Common myeloid progenitor, CD34-positive (primary cell): ENCODE data around the gene SECISBP2L. TPM values are rescaled to one million over a fixed set of nuclear protein-coding genes. Genes with fewer than 3 reads are reported as not detected.
A peak's percentile ranks its signal among the peaks of the same experiment; 100 is the strongest.

ENCODE experiments used
- CTCF ChIA-PET: fragments of 350-600 bp; sonication (Branson Sonifier 250); formaldehyde crosslinking; loops from one replicate; lab custom pipeline; 2021; ENCODE audit warnings: antibody characterized with exemption; lab: Charles Lee
- POLR2A ChIA-PET: fragments of 350-600 bp; sonication (Branson Sonifier 250); formaldehyde crosslinking; loops from one replicate; lab custom pipeline; 2021; ENCODE audit warnings: antibody characterized with exemption; lab: Charles Lee
- DNase-seq, 3 donors: peaks; one replicate each; pipeline versions ENCODE4 v3.0.0 to v3.0.0-alpha.2; 2013
- H3K27ac ChIP-seq, 2 experiments: 1 replicate in 1 of 2; 2 replicates in 1 of 2; pipeline ENCODE4 v1.7.0; 2013; ENCODE audit warnings: inconsistent platforms in 2 of 2, low read length in 2 of 2, mild to moderate bottlenecking in 2 of 2, low read depth in 1 of 2, moderate library complexity in 1 of 2; ENCODE audit not compliant: severe bottlenecking in 2 of 2, insufficient read depth in 1 of 2, poor library complexity in 1 of 2
- H3K27me3 ChIP-seq, 5 experiments: replicated peaks in 2 of 5; 1 replicate in 3 of 5; 2 replicates in 2 of 5; pipeline versions ENCODE4 v1.6.1 to v1.7.0; 2013; ENCODE audit warnings: low read length in 4 of 5, mild to moderate bottlenecking in 2 of 5, moderate library complexity in 2 of 5, inconsistent platforms in 1 of 5; ENCODE audit not compliant: insufficient read depth in 5 of 5, control insufficient read depth in 4 of 5
- H3K36me3 ChIP-seq, 4 experiments: 1 replicate in 2 of 4; 2 replicates in 2 of 4; pipeline versions ENCODE4 v1.6.1 to v1.7.0; 2013; ENCODE audit warnings: low read length in 3 of 4, control low read depth in 1 of 4, mild to moderate bottlenecking in 1 of 4; ENCODE audit not compliant: control insufficient read depth in 4 of 4, insufficient read depth in 4 of 4
- H3K4me1 ChIP-seq, 4 experiments: 1 replicate in 3 of 4; 2 replicates in 1 of 4; pipeline versions ENCODE4 v1.6.1 to v1.7.1; 2013; ENCODE audit warnings: low read length in 3 of 4, mild to moderate bottlenecking in 3 of 4, control low read depth in 1 of 4, inconsistent platforms in 1 of 4, moderate library complexity in 1 of 4; ENCODE audit not compliant: control insufficient read depth in 4 of 4, insufficient read depth in 4 of 4; ENCODE audit errors: control extremely low read depth in 1 of 4
- H3K4me3 ChIP-seq, 7 experiments: 1 replicate in 4 of 7; 2 replicates in 3 of 7; pipeline versions ENCODE4 v1.5.1 to v1.7.0; 2013; ENCODE audit warnings: mild to moderate bottlenecking in 7 of 7, low read length in 6 of 7, moderate library complexity in 6 of 7, inconsistent platforms in 2 of 7, low read depth in 2 of 7, control low read depth in 1 of 7; ENCODE audit not compliant: insufficient read depth in 4 of 7, control insufficient read depth in 1 of 7; ENCODE audit errors: extremely low read depth in 1 of 7
- H3K9me3 ChIP-seq, 5 experiments: 1 replicate in 4 of 5; 2 replicates in 1 of 5; pipeline versions ENCODE4 v1.6.1 to v1.7.1; 2013; ENCODE audit warnings: low read length in 4 of 5, mild to moderate bottlenecking in 2 of 5, inconsistent platforms in 1 of 5, low read depth in 1 of 5, moderate library complexity in 1 of 5; ENCODE audit not compliant: control insufficient read depth in 4 of 5, insufficient read depth in 2 of 5; ENCODE audit errors: control extremely low read depth in 1 of 5
- WGBS: methylation state at CpG from one replicate; pipeline ENCODE4 v1.1.5; 2013; ENCODE audit not compliant: insufficient coverage; 5-methylcytosine and 5-hydroxymethylcytosine counted together
- polyA plus RNA-seq: library from polyadenylated mRNA; unstranded; fragments of 120-200 nt; gene quantifications from one replicate; pipeline ENCODE4 v1.2.1, GENCODE V29; 2013

Gene SECISBP2L, protein sequence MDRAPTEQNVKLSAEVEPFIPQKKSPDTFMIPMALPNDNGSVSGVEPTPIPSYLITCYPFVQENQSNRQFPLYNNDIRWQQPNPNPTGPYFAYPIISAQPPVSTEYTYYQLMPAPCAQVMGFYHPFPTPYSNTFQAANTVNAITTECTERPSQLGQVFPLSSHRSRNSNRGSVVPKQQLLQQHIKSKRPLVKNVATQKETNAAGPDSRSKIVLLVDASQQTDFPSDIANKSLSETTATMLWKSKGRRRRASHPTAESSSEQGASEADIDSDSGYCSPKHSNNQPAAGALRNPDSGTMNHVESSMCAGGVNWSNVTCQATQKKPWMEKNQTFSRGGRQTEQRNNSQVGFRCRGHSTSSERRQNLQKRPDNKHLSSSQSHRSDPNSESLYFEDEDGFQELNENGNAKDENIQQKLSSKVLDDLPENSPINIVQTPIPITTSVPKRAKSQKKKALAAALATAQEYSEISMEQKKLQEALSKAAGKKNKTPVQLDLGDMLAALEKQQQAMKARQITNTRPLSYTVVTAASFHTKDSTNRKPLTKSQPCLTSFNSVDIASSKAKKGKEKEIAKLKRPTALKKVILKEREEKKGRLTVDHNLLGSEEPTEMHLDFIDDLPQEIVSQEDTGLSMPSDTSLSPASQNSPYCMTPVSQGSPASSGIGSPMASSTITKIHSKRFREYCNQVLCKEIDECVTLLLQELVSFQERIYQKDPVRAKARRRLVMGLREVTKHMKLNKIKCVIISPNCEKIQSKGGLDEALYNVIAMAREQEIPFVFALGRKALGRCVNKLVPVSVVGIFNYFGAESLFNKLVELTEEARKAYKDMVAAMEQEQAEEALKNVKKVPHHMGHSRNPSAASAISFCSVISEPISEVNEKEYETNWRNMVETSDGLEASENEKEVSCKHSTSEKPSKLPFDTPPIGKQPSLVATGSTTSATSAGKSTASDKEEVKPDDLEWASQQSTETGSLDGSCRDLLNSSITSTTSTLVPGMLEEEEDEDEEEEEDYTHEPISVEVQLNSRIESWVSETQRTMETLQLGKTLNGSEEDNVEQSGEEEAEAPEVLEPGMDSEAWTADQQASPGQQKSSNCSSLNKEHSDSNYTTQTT
- polyA plus RNA-seq, result 26.9 TPM

DNA sequence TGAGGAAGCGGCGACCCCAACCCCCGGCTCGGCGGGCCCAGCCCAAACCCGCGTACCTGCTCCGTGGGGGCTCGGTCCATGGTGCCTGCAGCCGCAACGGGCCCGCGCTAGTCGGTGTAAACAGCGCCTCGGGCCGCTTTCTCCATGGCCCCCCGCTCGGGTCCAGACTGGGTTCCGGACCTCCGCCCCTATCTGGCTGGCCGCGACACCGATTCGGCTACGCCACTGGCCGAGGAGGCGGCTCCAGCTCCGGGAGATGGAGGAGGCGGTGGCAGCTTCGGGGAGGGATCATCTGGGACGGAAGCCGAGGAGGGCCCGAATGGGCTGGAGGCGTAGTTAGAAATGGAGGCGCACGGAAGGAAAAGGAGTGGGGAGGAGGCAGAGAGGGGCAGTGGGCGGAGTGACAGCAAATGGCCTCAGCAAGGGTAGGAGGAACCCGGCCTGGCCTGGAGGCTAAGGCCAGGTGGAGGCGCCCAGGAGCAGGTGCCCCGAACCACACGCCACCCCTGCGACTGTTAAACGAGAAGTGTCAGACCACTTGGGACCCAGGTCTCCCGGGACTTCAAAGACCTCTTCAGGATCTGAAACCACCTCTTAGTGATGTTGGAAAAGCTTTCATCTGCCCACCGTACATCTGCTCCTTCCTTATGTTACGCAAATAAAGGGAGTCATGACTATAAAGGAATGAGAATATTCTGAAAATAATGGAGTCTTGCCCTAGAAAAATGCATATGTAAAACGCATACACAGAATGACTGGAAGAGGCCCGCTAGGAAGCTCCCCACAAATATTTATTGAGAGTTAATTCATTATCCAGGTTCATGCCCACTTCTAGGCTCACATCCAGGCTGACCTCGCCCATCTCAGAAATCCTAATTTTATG is at the start of gene SECISBP2L:
Gene SECISBP2L, minus strand, starts transcription at position 227 of the 883 bp plus-strand sequence. Its CDS starts 147 bp downstream, at position 80.
- POLR2A ChIA-PET, result interaction anchor here (0.6 to 0.7 kb wide), 2 partner anchors 12 to 1720 kb away, joined by 4 to 8 read pairs; no protein-coding TSS in a partner anchor
- H3K4me3 ChIP-seq, result peak within 1 kb of the TSS; percentile 77 to 98 (median 96)
- H3K4me1 ChIP-seq, result peaks cover 8 to 21% (median 17%) of the 10 kb centered on the region in 4 experiments
- CTCF ChIA-PET, result interaction anchor here (0.8 to 2.0 kb wide), 7 partner anchors 9 to 110 kb away, joined by 3 to 8 read pairs (median 3); no protein-coding TSS in a partner anchor
- H3K9me3 ChIP-seq, result peaks cover 0 to 2% (median 0%) of the 10 kb centered on the region in 5 experiments
- H3K36me3 ChIP-seq, result no peaks in the 10 kb centered on the region
- no peaks in the 10 kb centered on the region for H3K27me3 ChIP-seq
- WGBS, result 4% methylated on average over 36 of the region's 50 CpGs
- peak; percentile 96 to 97 (median 97) for DNase-seq
- H3K27ac ChIP-seq, result peak within 1 kb of the TSS; percentile 76 to 89

DNA sequence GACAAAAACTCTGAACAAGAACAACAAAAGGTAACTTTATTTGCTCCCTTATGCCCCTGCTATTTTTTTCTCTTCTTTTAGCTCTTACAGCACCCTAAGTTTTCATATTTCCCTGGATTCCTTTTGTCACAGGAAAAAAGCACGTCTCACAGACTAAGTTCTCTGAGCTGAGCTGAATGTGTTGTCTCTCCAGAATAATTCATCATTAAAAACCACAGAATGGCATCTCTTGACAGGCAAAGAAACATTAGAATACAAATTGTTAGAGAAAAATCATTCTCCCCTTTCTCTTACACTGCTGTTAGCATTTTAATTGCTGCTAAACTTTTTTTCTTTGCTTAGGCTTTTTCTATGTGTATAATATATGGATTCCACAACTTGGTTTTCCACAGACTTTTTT is 48.7 kb upstream of the SECISBP2L start:
- Histone ChIP-seq H3K4me1 (no peaks in the 10 kb centered on the region), H3K27ac (no peak overlapping the region), H3K27me3 (no peaks in the 10 kb centered on the region), H3K36me3 (peaks cover 0 to 2% (median 0%) of the 10 kb centered on the region in 4 experiments), H3K4me3 (no peak overlapping the region), H3K9me3 (no peaks in the 10 kb centered on the region)
- DNase-seq, result no peak
- 40% methylated on average over 1 of the region's 1 CpG for WGBS
- ChIA-PET CTCF (no interaction called here), POLR2A (interaction anchor here (0.6 to 0.7 kb wide), 2 partner anchors 14 to 1786 kb away, joined by 3 to 4 read pairs; no protein-coding TSS in a partner anchor)

DNA sequence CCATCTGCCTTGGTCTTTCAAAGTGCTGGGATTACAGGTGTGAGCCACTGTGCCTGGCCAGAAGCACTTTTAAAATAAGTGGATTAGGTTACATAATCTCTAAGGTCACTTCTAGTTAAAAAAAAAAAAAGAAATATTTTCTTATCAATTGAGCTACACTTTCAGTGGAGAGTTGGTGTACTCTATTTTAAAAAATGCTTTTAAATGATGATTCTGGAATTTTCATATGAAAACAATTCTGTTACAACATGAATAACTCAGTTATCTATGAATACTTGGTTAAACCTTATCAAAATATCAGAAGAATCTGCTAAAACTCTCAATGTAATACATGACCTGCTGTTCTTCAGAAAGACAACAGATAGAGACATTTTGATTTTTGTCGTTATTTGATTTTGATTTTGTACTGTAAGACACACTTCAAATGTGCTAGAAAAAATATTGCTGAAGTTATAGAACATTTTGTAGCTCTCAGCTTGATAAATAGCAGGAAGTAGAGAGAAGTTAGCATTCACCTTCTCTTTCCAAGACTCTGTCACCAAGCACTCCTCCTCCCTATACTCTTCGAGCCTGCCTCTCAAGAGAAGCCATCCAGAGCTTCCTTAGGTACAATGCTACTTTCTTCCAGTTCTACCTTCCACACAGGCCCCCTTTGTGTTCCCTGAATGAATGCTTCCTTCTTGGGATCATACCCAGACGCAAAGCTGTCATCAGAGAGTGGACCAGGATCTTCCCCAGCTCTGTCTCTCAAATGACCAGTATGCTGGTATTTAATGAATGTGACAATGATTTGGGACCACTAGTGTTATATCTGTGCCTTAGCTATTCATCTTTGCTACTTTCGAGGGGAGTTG is 47.2 kb upstream of the SECISBP2L start:
- Histone ChIP-seq H3K4me1 (no peaks in the 10 kb centered on the region), H3K4me3 (no peak overlapping the region), H3K27me3 (no peaks in the 10 kb centered on the region), H3K36me3 (no peaks in the 10 kb centered on the region), H3K9me3 (no peaks in the 10 kb centered on the region), H3K27ac (no peak overlapping the region)
- ChIA-PET CTCF (interaction anchor here (1.0 kb wide), 1 partner anchor 735 kb away, joined by 3 read pairs; no protein-coding TSS in a partner anchor), POLR2A (no interaction called here)
- DNase-seq, result no peak
- WGBS, result 100% methylated on average over 3 of the region's 4 CpGs

GRCh38 chr15:49088996-49089395 is 42.8 kb upstream of the SECISBP2L start:
- WGBS, result 100% methylated on average over 2 of the region's 4 CpGs
- POLR2A ChIA-PET, result no interaction called here
- H3K36me3 ChIP-seq, result no peaks in the 10 kb centered on the region
- H3K4me1 ChIP-seq, result no peaks in the 10 kb centered on the region
- no peaks in the 10 kb centered on the region for H3K27me3 ChIP-seq
- DNase-seq, result peak in 1 of 3 donors; percentile 2
- CTCF ChIA-PET, result no interaction called here
- no peaks in the 10 kb centered on the region for H3K9me3 ChIP-seq
- H3K4me3 ChIP-seq, result no peak overlapping the region
- no peak overlapping the region for H3K27ac ChIP-seq

DNA sequence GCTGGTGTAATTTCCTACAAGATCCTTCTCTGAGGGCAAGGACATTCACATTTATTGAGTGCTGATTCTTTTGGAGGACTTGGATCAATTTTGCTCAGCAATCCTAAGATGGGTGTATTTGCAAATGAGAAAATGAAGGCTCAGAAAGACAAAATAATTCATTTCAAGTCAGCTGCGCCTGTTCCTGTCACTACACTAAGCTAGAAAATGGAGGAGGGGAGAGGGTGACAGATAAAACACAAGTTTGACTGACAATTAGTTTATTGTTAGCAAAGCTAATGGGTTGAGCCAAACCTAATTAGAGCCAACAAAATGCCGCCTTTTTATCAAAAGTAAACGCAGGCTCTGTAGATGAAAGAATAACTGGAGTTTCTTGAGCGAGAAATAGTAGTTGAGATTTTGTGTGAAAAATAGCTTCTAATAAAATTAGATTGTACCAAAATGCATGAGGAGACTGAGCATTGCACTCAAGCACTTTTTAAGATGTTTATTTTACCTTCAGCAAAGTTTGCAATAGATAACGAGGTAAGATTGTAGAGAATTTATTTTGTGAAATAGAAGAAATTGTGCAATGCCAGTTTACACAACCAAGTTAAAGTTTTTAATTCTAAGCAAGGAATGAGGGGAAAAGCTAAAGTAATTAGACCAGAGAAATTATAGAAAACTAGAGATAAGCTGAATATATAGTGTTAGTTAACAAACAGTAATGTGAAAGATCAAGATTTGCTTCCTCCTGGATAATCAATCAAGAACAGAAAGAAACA is 39.6 kb upstream of the SECISBP2L start:
- H3K9me3 ChIP-seq, result no peaks in the 10 kb centered on the region
- POLR2A ChIA-PET, result no interaction called here
- no peak for DNase-seq
- 100% methylated on average over 4 of the region's 5 CpGs for WGBS
- no peak overlapping the region for H3K4me3 ChIP-seq
- H3K27me3 ChIP-seq, result no peaks in the 10 kb centered on the region
- no peaks in the 10 kb centered on the region for H3K36me3 ChIP-seq
- CTCF ChIA-PET, result no interaction called here
- H3K27ac ChIP-seq, result no peak overlapping the region
- peaks cover 0 to 2% (median 0%) of the 10 kb centered on the region in 4 experiments for H3K4me1 ChIP-seq
